GM03348 (cell line): ENCODE data around the gene PODNL1.

Experiments
- DNase-seq: peaks from one replicate; pipeline ENCODE4 v3.0.0; 2012; ENCODE audit warnings: low spot score

Gene PODNL1, protein sequence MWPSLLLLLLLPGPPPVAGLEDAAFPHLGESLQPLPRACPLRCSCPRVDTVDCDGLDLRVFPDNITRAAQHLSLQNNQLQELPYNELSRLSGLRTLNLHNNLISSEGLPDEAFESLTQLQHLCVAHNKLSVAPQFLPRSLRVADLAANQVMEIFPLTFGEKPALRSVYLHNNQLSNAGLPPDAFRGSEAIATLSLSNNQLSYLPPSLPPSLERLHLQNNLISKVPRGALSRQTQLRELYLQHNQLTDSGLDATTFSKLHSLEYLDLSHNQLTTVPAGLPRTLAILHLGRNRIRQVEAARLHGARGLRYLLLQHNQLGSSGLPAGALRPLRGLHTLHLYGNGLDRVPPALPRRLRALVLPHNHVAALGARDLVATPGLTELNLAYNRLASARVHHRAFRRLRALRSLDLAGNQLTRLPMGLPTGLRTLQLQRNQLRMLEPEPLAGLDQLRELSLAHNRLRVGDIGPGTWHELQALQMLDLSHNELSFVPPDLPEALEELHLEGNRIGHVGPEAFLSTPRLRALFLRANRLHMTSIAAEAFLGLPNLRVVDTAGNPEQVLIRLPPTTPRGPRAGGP

GRCh38 chr19:13938301-13939064 lies at the start of gene PODNL1:
Gene PODNL1 (minus strand): TSS chr19:13938417. CDS start chr19:13938181, 236 bp downstream.
- peak; percentile 92 for DNase-seq

DNA sequence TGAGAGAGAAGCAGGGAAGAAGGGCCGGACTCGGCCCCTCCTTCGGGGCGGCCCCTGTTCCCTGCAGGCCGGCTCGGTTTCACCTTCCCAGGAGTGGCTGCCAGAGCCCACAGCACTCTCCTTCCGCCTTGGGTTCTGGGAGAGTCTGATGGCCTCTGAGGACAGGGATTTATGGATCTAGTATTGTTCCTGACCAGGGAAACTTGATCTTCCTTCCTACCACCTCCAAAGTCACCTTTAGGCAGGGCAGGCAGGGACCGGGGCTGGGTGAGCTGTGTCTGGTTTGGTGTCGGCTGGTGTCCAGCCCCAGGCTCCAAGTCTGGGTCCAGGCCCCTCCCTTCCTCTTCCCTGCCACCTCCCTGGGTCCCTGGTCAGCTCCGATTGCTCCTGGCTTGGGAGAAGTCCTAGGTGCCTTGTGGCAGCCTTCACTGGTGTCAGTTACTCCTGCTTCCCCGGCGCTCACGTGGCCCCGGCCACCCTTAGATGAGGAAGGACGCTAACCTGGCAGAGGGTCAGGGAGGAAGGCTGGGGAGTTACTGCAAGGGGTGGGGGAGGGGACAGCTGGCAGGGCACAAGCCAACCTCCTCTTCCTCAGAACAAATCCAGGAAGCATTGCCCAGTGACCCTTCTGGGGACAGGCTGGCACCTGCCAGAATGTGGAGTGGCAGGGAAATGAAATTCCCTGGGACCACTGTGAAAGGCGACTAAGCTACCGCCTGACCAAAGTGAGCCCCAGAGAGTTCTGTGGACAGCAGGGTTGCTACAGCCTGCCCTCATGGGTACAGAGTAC lies 49.1 kb upstream of the PODNL1 start:
- DNase-seq: no peak

DNA sequence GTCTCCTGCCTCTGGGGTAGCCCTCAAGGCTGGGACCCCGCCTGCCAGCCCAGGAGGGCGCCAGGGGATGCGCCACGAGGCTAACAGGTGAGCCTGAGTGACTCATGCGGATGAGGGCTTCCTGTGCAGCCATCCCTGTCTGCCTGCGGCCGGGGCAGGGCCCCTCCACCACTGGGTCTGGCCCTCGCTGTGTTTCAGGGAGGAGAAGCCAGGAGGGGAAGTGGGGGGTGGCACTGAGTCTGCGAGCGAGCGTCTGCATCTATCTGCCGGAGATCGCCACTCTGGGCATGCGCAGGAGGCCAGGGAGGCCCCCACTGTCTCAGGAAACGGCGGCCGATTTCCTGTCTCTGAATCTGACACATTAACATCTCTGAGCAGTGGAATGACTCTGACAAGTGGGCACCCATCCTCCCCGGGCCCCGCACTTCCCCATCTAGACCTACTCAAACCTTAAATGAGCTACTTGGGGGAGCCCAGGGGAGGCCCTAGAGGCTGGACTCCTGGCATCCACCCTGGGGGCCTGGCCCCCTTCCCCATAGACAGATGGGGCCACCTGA lies 48.2 kb upstream of the PODNL1 start:
- DNase-seq: peak; percentile 97

- no peak for DNase-seq
Measured at GRCh38 chr19:13985771-13986347, 47.6 kb upstream of the PODNL1 start.

DNA sequence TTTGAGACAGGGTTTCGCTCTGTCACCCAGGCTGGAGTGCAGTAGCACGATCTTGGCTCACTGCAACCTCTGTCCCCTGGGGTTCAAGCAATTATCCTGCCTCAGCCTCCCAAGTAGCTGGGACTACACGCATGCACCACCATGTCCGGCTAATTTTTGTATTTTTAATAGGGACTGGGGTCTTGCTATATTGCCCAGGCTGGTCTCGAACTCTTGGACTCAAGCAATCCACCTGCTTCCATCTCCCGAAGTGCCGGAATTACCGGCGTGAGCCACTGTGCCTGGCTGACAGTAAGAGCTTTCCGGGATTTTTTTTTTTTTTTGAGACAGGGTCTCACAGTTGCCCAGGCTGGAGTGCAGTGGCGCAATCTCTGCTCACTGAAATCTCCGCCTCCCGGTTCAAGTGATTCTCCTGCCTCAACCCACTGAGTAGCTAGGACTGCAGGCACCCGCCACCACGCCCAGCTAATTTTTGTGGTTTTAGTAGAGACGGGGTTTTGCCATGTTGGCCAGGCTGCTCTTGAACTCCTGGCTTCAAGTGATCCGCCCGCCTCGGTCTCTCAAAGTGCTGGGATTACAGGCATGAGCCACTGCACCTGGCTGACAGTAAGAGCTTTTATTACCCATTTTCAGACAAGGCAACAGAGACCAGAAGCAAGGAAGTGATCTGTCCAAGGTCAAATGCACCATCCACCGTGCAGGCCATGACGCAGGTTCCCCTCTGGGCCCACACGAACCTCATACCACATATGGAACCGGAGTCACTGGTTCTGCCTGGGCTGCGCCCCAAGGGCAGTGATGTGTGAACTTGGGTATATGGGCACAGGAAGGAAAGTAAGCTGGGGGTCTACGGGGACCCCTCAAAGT lies 46.9 kb upstream of the PODNL1 start:
- no peak for DNase-seq

- no peak for DNase-seq
Measured at GRCh38 chr19:13984186-13984585, 46.0 kb upstream of the PODNL1 start.

- no peak for DNase-seq
Measured at GRCh38 chr19:13983213-13983889, 45.1 kb upstream of the PODNL1 start.

DNA sequence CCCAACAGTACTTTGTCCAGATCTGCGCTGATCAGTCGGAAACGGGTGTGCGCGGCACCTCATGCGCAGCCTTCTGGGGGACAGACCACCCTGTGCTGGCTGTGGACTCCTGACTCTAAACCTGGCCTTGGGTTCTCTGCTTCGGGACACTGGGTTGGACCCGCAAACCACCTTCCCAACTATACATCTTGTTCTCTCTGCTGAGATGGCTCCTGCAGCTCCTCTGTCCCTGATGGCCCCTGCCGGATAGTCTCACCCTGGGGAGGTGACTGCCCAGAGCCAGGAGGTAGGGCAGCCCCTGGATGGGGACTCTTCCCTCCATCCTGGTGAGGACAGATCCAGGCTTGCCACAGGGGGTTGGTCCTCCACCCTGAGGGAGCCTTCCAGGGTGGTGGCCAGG lies 44.6 kb upstream of the PODNL1 start:
- DNase-seq: no peak

- DNase-seq: no peak
Measured at GRCh38 chr19:13981988-13982501, 43.8 kb upstream of the PODNL1 start.

- no peak for DNase-seq
Measured at GRCh38 chr19:13981467-13981866, 43.2 kb upstream of the PODNL1 start.

DNA sequence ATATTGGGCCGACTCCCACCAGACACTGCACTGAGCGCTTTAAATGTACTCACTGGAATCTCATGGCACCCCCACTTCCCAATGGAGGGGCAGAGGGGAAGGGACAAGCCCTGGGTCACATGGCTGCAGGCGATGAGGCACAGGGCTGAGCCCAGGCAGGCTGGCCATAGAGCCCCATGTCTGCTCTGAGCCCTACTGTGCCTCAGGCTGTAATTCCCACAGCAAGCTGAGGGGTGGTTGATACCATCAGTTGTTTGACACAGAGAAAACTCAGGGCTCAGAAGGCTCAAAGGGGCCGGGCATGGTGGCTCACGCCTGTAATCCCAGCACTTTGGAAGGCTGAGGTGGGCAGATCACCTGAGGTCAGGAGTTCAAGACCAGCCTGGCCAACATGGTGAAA lies 42.8 kb upstream of the PODNL1 start:
- DNase-seq: no peak

- DNase-seq: no peak
Measured at GRCh38 chr19:13980340-13980739, 42.1 kb upstream of the PODNL1 start.

- no peak for DNase-seq
Measured at GRCh38 chr19:13979686-13980085, 41.5 kb upstream of the PODNL1 start.

DNA sequence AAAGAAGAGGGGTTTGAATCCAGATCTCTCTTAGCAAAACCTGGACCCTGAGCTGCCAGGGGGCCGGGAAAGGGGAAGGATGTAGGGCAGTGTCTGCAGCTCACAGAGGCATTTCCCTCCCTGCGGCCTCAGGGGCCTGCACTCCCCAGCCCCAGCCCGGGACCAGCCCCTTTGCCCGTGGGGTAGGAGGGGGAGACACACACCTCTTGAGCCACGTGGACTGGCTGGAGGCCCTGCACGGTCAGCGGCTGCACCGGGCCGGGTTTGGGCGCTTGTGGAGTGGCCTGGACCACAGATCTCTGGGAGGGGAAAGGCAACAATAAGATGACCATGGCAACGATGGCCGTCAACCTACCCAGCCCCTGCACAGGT lies 41.0 kb upstream of the PODNL1 start:
- no peak for DNase-seq

- peak; percentile 57 for DNase-seq
Measured at GRCh38 chr19:13978351-13979243, 40.4 kb upstream of the PODNL1 start.

DNA sequence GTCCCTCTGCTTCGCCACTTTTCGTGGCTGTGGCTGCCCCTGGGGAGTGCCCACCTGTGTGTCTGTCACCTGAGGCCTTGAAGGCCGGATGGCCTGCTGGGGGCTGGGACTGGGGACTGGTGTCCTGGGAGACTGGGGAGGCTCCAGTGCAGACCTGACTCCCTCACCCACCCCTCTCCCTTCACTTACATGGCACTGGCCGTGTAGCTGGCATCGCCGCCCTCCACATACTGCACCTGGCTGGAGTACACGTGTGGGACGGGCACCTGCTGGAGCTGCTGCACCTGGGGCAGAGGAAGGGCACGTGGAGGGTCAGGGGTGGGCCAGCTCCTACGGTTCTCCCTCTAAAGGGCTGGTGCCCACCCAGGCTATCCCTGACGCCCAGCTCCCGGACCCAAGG lies 39.6 kb upstream of the PODNL1 start:
- DNase-seq: no peak

GRCh38 chr19:13976446-13976845 lies 38.2 kb upstream of the PODNL1 start:
- no peak for DNase-seq

GRCh38 chr19:13975870-13976269 lies 37.7 kb upstream of the PODNL1 start:
- DNase-seq: no peak

DNA sequence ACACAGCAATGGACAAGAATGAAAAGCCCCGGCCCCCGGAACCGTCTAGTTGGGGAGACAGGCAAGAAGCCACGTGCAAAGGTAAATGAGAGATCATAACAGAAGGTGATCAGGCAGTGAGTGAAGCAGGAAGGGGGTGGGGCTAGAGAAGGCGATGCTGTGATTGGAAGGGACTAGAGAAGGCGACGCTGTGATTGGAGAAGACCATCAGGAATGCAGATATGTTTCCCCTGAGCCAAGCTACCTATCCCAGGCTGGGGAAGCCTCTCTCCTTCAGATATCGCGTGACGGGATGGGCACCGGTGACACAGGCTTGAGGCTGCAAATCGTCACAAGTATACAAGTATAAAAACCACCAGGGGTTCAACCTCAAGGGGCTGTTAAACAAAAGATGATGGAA lies 35.9 kb upstream of the PODNL1 start:
- no peak for DNase-seq
